ENCODE results near the gene GAPDH.
"Not testable (repeated sequence)": the region's sequence is repeated elsewhere in the genome, so short reads cannot be mapped to it uniquely, and the experiment has no call there.

The GAPDH gene

DNA sequence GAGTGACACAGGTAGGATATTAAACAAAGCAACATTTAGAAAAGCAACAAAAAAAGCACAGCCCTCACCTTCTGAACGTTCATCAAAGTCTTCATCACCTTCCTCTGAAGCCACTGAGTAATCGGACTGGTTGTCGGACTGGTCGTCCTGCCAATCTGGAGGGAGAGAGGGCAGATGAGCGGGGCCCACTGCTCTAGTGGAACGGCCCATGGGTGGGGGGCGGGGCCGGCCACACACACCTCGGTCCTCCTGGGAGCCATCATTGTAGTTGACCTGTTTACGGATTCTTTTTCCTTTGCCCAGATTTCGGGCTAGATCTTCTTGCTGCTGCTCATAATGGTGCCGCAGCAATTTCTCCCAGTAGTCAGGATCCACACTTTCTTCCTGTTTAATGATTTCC, 48.6 kb downstream of the GAPDH start:
- peaks cover 63% of the 10 kb centered on the region for H3K36me3 Mint-ChIP-seq (ENCODE audit: low read depth)
- no peaks in the 10 kb centered on the region for H3K9me3 Mint-ChIP-seq
- H3K27me3 Mint-ChIP-seq, result no peaks in the 10 kb centered on the region
- H3K27ac Mint-ChIP-seq, result no peak overlapping the region
- ATAC-seq (no peak), DNase-seq (no peak)
- no peak overlapping the region for H3K4me3 Mint-ChIP-seq
- H3K4me1 Mint-ChIP-seq, result no peaks in the 10 kb centered on the region

DNA sequence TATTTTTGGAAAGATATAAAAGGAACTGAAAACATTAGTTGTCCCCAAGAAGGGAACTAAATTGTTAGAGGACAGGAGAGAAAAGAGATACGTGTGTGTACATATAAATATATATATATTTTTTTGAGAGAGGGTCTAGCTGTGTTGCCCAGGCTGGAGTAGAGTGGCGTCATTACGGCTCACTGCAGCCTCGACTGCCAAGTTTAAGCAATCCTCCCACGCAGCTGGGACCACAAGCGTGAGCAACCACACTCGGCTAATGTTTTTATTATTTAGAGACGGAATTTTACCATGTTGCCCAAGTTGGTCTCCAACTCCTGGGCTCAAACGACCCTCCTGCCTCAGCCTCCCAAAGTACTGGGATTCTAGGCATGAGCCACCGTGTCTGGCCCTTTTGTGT, 50.0 kb downstream of the GAPDH start:
- Mint-ChIP-seq H3K27ac (no peak overlapping the region), H3K9me3 (no peaks in the 10 kb centered on the region), H3K27me3 (no peaks in the 10 kb centered on the region), H3K4me3 (no peak overlapping the region), H3K4me1 (no peaks in the 10 kb centered on the region), H3K36me3 (ENCODE audit: low read depth) (peaks cover 66% of the 10 kb centered on the region)
- no peak for ATAC-seq
- no peak for DNase-seq

GRCh38 chr12:6586569-6586968, 52.3 kb downstream of the GAPDH start:
- not testable (repeated sequence) for DNase-seq, ATAC-seq, H3K9me3 Mint-ChIP-seq, H3K4me3 Mint-ChIP-seq, H3K4me1 Mint-ChIP-seq, H3K27me3 Mint-ChIP-seq
- Mint-ChIP-seq H3K27ac (peak overlapping the region; percentile 54), H3K36me3 (ENCODE audit: low read depth) (peaks cover 66% of the 10 kb centered on the region)

All from activated naive CD8-positive, alpha-beta T cell treated with anti-CD3 and anti-CD28 coated beads, Interleukin-2, amount 50 U/mL, for 24 hours (primary cell).